ENCODE results near the gene CARD9. TPM values are rescaled to one million over a fixed set of nuclear protein-coding genes. Genes with fewer than 3 reads are reported as not detected.

Gene CARD9
- total RNA-seq, 1 donor from 2014 or later = not detected

GRCh38 chr9:136375096-136375495 lies 1.6 kb upstream of the CARD9 start:
- no peaks in the 10 kb centered on the region for H3F3A ChIP-seq (ENCODE audit: low read depth)
- Mint-ChIP-seq H3K27me3 (ENCODE audit: insufficient read depth, low read depth) (peaks cover 2% of the 10 kb centered on the region), H3K4me3 (no peak overlapping the region), H3K4me1 (peaks cover 6% of the 10 kb centered on the region), H3K36me3 (no peaks in the 10 kb centered on the region), H3K27ac (no peak overlapping the region), H3K9me3 (no peaks in the 10 kb centered on the region)
- H3K27me3 ChIP-seq = no peaks in the 10 kb centered on the region
- H3K36me3 ChIP-seq = no peaks in the 10 kb centered on the region
- no peak overlapping the region for H2AFZ ChIP-seq (replicated peaks)
- DNase-seq (ENCODE audit: low spot score) = no peak
- no peaks in the 10 kb centered on the region for H3K79me2 ChIP-seq (ENCODE audit: low read depth)
- H4K20me1 ChIP-seq (ENCODE audit: low read depth) = no peaks in the 10 kb centered on the region
- no peak overlapping the region for H3K4me2 ChIP-seq
- no peaks in the 10 kb centered on the region for H3K4me1 ChIP-seq
- H3K27ac ChIP-seq = no peak overlapping the region
- TF ChIP-seq EZH2phosphoT487 (IDR thresholded peaks at IDR 0.05) = no peak
- no peak for TF ChIP-seq EZH2 (IDR thresholded peaks at IDR 0.05)
- no peak for TF ChIP-seq CTCF (IDR thresholded peaks at IDR 0.05)
- no peaks in the 10 kb centered on the region for H3K9me3 ChIP-seq (ENCODE audit: low read depth)
- no peak overlapping the region for H3K9ac ChIP-seq
- no peak overlapping the region for H3K4me3 ChIP-seq

- H3K27me3 ChIP-seq = no peaks in the 10 kb centered on the region
- no peaks in the 10 kb centered on the region for H3K4me1 ChIP-seq
- H3F3A ChIP-seq (ENCODE audit: low read depth) = no peaks in the 10 kb centered on the region
- H3K4me3 ChIP-seq = no peak overlapping the region
- H3K9me3 Mint-ChIP-seq = no peaks in the 10 kb centered on the region
- DNase-seq (ENCODE audit: low spot score) = no peak
- no peak for TF ChIP-seq EZH2 (IDR thresholded peaks at IDR 0.05)
- no peak for TF ChIP-seq EZH2phosphoT487 (IDR thresholded peaks at IDR 0.05)
- TF ChIP-seq CTCF (IDR thresholded peaks at IDR 0.05) = no peak
- no peak overlapping the region for H3K4me2 ChIP-seq
- H3K27ac Mint-ChIP-seq = no peak overlapping the region
- no peaks in the 10 kb centered on the region for H4K20me1 ChIP-seq (ENCODE audit: low read depth)
- no peaks in the 10 kb centered on the region for H3K9me3 ChIP-seq (ENCODE audit: low read depth)
- no peaks in the 10 kb centered on the region for H3K27me3 Mint-ChIP-seq (ENCODE audit: insufficient read depth, low read depth)
- no peaks in the 10 kb centered on the region for H3K36me3 ChIP-seq
- no peaks in the 10 kb centered on the region for H3K36me3 Mint-ChIP-seq
- no peak overlapping the region for H3K9ac ChIP-seq
- peaks cover 6% of the 10 kb centered on the region for H3K4me1 Mint-ChIP-seq
- no peak overlapping the region for H3K4me3 Mint-ChIP-seq
- no peak overlapping the region for H3K27ac ChIP-seq
- no peaks in the 10 kb centered on the region for H3K79me2 ChIP-seq (ENCODE audit: low read depth)
- H2AFZ ChIP-seq (replicated peaks) = no peak overlapping the region
Observed at GRCh38 chr9:136374183-136374575, 710 bp upstream of the CARD9 start.

GRCh38 chr9:136372561-136373299 lies 739 bp downstream of the CARD9 start:
- Mint-ChIP-seq H3K27ac (peak overlapping the region; percentile 87), H3K9me3 (no peaks in the 10 kb centered on the region), H3K4me3 (no peak overlapping the region), H3K4me1 (peaks cover 6% of the 10 kb centered on the region), H3K27me3 (ENCODE audit: insufficient read depth, low read depth) (no peaks in the 10 kb centered on the region), H3K36me3 (no peaks in the 10 kb centered on the region)
- Histone ChIP-seq H3K79me2 (ENCODE audit: low read depth) (no peaks in the 10 kb centered on the region), H3F3A (ENCODE audit: low read depth) (no peaks in the 10 kb centered on the region), H3K9ac (no peak overlapping the region), H3K27ac (no peak overlapping the region), H4K20me1 (ENCODE audit: low read depth) (no peaks in the 10 kb centered on the region), H3K4me1 (no peaks in the 10 kb centered on the region), H3K36me3 (no peaks in the 10 kb centered on the region), H3K4me2 (no peak overlapping the region), H3K4me3 (no peak overlapping the region), H3K27me3 (no peaks in the 10 kb centered on the region), H2AFZ (replicated peaks) (no peak overlapping the region), H3K9me3 (ENCODE audit: low read depth) (no peaks in the 10 kb centered on the region)
- DNase-seq (ENCODE audit: low spot score) = peak; percentile 36
- TF ChIP-seq EZH2 (IDR thresholded peaks at IDR 0.05) (no peak), EZH2phosphoT487 (IDR thresholded peaks at IDR 0.05) (no peak), CTCF (IDR thresholded peaks at IDR 0.05) (no peak)

Measured in neural progenitor cell (in vitro differentiated cells).